WTC11 (cell line): ENCODE data around the gene MIA3. TPM values are rescaled to one million over a fixed set of nuclear protein-coding genes. Genes with fewer than 3 reads are reported as not detected.

Experiments used
- CREM ChIP-seq: sonication (generic); formaldehyde crosslinking; IDR thresholded peaks from 2 replicates; pipeline ENCODE4 v1.8.1; 2022; ENCODE audit warnings: mild to moderate bottlenecking, missing genetic modification reagents, moderate library complexity
- ERG ChIP-seq: fragments of 250-450 bp; sonication (Bioruptor Pico); IDR thresholded peaks from 2 replicates; pipeline ENCODE4 v1.8.0; 2021; ENCODE audit warnings: mild to moderate bottlenecking
- ETV6 ChIP-seq: sonication (generic); formaldehyde crosslinking; IDR thresholded peaks from 2 replicates; pipeline ENCODE4 v1.8.1; 2022; ENCODE audit warnings: mild to moderate bottlenecking, missing genetic modification reagents
- FOXP1 ChIP-seq: sonication (generic); formaldehyde crosslinking; IDR thresholded peaks from 2 replicates; pipeline ENCODE4 v1.8.0; 2022; ENCODE audit warnings: missing genetic modification reagents, mild to moderate bottlenecking, moderate library complexity, borderline replicate concordance
- GABPB1 ChIP-seq: sonication (generic); formaldehyde crosslinking; IDR thresholded peaks from 2 replicates; pipeline ENCODE4 v1.8.1; 2023; ENCODE audit warnings: mild to moderate bottlenecking, missing genetic modification reagents
- IRF1 ChIP-seq: sonication (generic); formaldehyde crosslinking; IDR thresholded peaks from 2 replicates; pipeline ENCODE4 v1.8.0; 2023; ENCODE audit warnings: missing genetic modification reagents
- JAZF1 ChIP-seq: fragments of 250-450 bp; sonication (Bioruptor Pico); IDR thresholded peaks from 2 replicates; pipeline ENCODE4 v1.9.0; 2021; ENCODE audit warnings: moderate library complexity, mild to moderate bottlenecking, inconsistent platforms
- MLX ChIP-seq: sonication (generic); formaldehyde crosslinking; IDR thresholded peaks from 2 replicates; pipeline ENCODE4 v1.8.1; 2023; ENCODE audit warnings: mild to moderate bottlenecking, missing genetic modification reagents, moderate library complexity
- NFYB ChIP-seq: sonication (generic); formaldehyde crosslinking; conservative IDR thresholded peaks from 2 replicates; pipeline ENCODE4 v1.8.0; 2022; ENCODE audit warnings: low read depth, missing genetic modification reagents
- NR3C1 ChIP-seq: sonication (generic); formaldehyde crosslinking; conservative IDR thresholded peaks from 2 replicates; pipeline ENCODE4 v1.8.1; 2023; ENCODE audit warnings: low read depth, mild to moderate bottlenecking, missing genetic modification reagents
- PREB ChIP-seq: sonication (generic); formaldehyde crosslinking; IDR thresholded peaks from 2 replicates; pipeline ENCODE4 v1.8.1; 2022; ENCODE audit warnings: mild to moderate bottlenecking, missing genetic modification reagents, moderate library complexity, borderline replicate concordance
- RELA ChIP-seq: sonication (generic); formaldehyde crosslinking; IDR thresholded peaks from 2 replicates; pipeline ENCODE4 v1.8.1; 2022; ENCODE audit warnings: missing genetic modification reagents, mild to moderate bottlenecking, borderline replicate concordance
- SMAD3 ChIP-seq: sonication (generic); formaldehyde crosslinking; IDR thresholded peaks from 2 replicates; pipeline ENCODE4 v1.8.0; 2022; ENCODE audit warnings: missing genetic modification reagents, mild to moderate bottlenecking, borderline replicate concordance
- SMAD4 ChIP-seq: sonication (generic); formaldehyde crosslinking; IDR thresholded peaks from 2 replicates; pipeline ENCODE4 v1.8.0; 2022; ENCODE audit warnings: mild to moderate bottlenecking, missing genetic modification reagents
- SP1 ChIP-seq: sonication (generic); formaldehyde crosslinking; conservative IDR thresholded peaks from 2 replicates; pipeline ENCODE4 v1.8.1; 2022; ENCODE audit warnings: missing genetic modification reagents
- STAT6 ChIP-seq: sonication (generic); formaldehyde crosslinking; conservative IDR thresholded peaks from 2 replicates; pipeline ENCODE4 v1.8.1; 2023; ENCODE audit warnings: mild to moderate bottlenecking, low read depth, missing genetic modification reagents, moderate library complexity
- USF2 ChIP-seq: sonication (generic); formaldehyde crosslinking; IDR thresholded peaks from 2 replicates; pipeline ENCODE4 v1.8.1; 2023; ENCODE audit warnings: mild to moderate bottlenecking, missing genetic modification reagents, moderate library complexity
- ZBTB43 ChIP-seq: sonication (generic); formaldehyde crosslinking; IDR thresholded peaks from 2 replicates; pipeline ENCODE4 v1.8.1; 2023; ENCODE audit warnings: mild to moderate bottlenecking, missing genetic modification reagents
- ZMAT4 ChIP-seq: fragments of 250-450 bp; sonication (Bioruptor Pico); IDR thresholded peaks from 2 replicates; pipeline ENCODE4 v1.9.0; 2021; ENCODE audit warnings: mild to moderate bottlenecking
- ZNF532 ChIP-seq: fragments of 250-450 bp; sonication (Bioruptor Pico); IDR thresholded peaks from 2 replicates; pipeline ENCODE4 v1.9.0; 2021; ENCODE audit warnings: mild to moderate bottlenecking, borderline replicate concordance
- total RNA-seq: library from RNA; stranded (reverse); gene quantifications from 3 replicates; pipeline ENCODE4 v1.2.3, GENCODE V29; 2021

Gene MIA3
- total RNA-seq, 1 experiment from 2014 or later = 70.0 TPM

- no peak for TF ChIP-seq PREB
- no peak for TF ChIP-seq ETV6 (CRISPR knock-in tag)
- no peak for TF ChIP-seq JAZF1
- TF ChIP-seq CREM = no peak
- TF ChIP-seq ERG (CRISPR knock-in tag) = no peak
- TF ChIP-seq NR3C1 (CRISPR knock-in tag) = no peak
- 0 out of 2 replicates have a peak, but pooled peaks have one; percentile 39 for TF ChIP-seq FOXP1 (CRISPR knock-in tag)
- no peak for TF ChIP-seq STAT6
- TF ChIP-seq IRF1 = 0 out of 2 replicates have a peak, but pooled peaks have one; percentile 15
- TF ChIP-seq SP1 (CRISPR knock-in tag) = peak; percentile 77
- TF ChIP-seq SMAD3 (CRISPR knock-in tag) = no peak
- no peak for TF ChIP-seq ZMAT4 (CRISPR knock-in tag)
- no peak for TF ChIP-seq SMAD4 (CRISPR knock-in tag)
- no peak for TF ChIP-seq NFYB
- TF ChIP-seq USF2 (CRISPR knock-in tag) = no peak
- TF ChIP-seq RELA (CRISPR knock-in tag) = no peak
- TF ChIP-seq ZNF532 (CRISPR knock-in tag) = no peak
- no peak for TF ChIP-seq MLX (CRISPR knock-in tag)
- no peak for TF ChIP-seq GABPB1 (CRISPR knock-in tag)
- no peak for TF ChIP-seq ZBTB43
These were observed 95.4 kb downstream of the MIA3 start (continued) for GRCh38 chr1:222713091-222713961.
